GM12878 (cell line): ENCODE data around the gene ZNF723. TPM values are rescaled to one million over a fixed set of nuclear protein-coding genes. Genes with fewer than 3 reads are reported as not detected.

Experiments
- ATAC-seq: fragments of 200-7000 bp; cut with Tn5 transposase; 3 replicates; pipeline ENCODE4 v1.9.1; 2020; ENCODE audit warnings: mild to moderate bottlenecking, moderate library complexity
- BruUV-seq: library from RNA; stranded (reverse); fragments of 400-500 nt; replicated peaks from 2 replicates; lab custom pipeline; 2021; lab: Mats Ljungman, UMichigan
- CTCF ChIA-PET: fragments of 300-600 bp; sonication (Branson Sonifier 250); formaldehyde crosslinking; extraction: SDS; loops from one replicate; lab custom pipeline; 2021; ENCODE audit warnings: inconsistent platforms; lab: Yijun Ruan, JAX
- POLR2A ChIA-PET: fragments of 350-600 bp; formaldehyde crosslinking; extraction: SDS; loops from one replicate; lab custom pipeline; 2021; ENCODE audit warnings: inconsistent platforms; lab: Charles Lee
- RAD21 ChIA-PET: fragments of 300-600 bp; sonication (Branson Sonifier 250); formaldehyde crosslinking; loops from one replicate; lab custom pipeline; 2023; ENCODE audit warnings: antibody characterized with exemption; ENCODE audit not compliant: unreplicated experiment; lab: Charles Lee
- SMC1A ChIA-PET: fragments of 300-600 bp; sonication (Branson Sonifier 250); formaldehyde crosslinking; loops from one replicate; lab custom pipeline; 2023; ENCODE audit not compliant: unreplicated experiment, uncharacterized antibody; lab: Charles Lee
- DNase-seq: peaks from one replicate; pipeline ENCODE4 v3.0.0-alpha.2; 2011; ENCODE audit warnings: low read depth, low spot score
- FAIRE-seq: peaks from 3 replicates; lab custom pipeline; 2011; peaks lifted over from hg19 to GRCh38; lab: Jason Lieb, UNC
- H2AFZ ChIP-seq: 2 replicates; pipeline ENCODE4 v1.6.0; 2011; ENCODE audit warnings: low read depth, low read length, control low read depth; ENCODE audit not compliant: control insufficient read depth
- H3K27ac ChIP-seq: 2 replicates; pipeline ENCODE4 v1.5.1; 2011; ENCODE audit warnings: control low read depth; ENCODE audit not compliant: control insufficient read depth, insufficient read depth
- H3K27me3 ChIP-seq, 2 experiments: replicated peaks in 1 of 2; 2 replicates each; pipeline versions ENCODE4 v1.6.0 to v1.6.1; 2011; ENCODE audit warnings: low read length in 1 of 2; ENCODE audit not compliant: control insufficient read depth in 2 of 2, insufficient read depth in 2 of 2
- H3K36me3 ChIP-seq, 2 experiments: 2 replicates each; pipeline ENCODE4 v1.5.1; 2011; ENCODE audit warnings: low read length in 1 of 2; ENCODE audit not compliant: control insufficient read depth in 2 of 2, insufficient read depth in 2 of 2
- H3K4me1 ChIP-seq: 2 replicates; pipeline ENCODE4 v1.6.1; 2011; ENCODE audit warnings: mild to moderate bottlenecking, low read length, moderate library complexity, mixed read lengths; ENCODE audit not compliant: control insufficient read depth, insufficient read depth
- H3K4me2 ChIP-seq: 2 replicates; pipeline ENCODE4 v1.6.0; 2011; ENCODE audit warnings: control low read depth; ENCODE audit not compliant: control insufficient read depth, insufficient read depth
- H3K4me3 ChIP-seq: fragments of 200-600 bp; sonication (generic); 2 replicates; pipeline ENCODE4 v1.5.1; 2016
- H3K79me2 ChIP-seq: 2 replicates; pipeline ENCODE4 v1.6.0; 2011; ENCODE audit warnings: low read length; ENCODE audit not compliant: control insufficient read depth, insufficient read depth
- H3K9ac ChIP-seq: 2 replicates; pipeline ENCODE4 v1.8.0; 2011; ENCODE audit warnings: low read length, control low read depth, mixed read lengths; ENCODE audit not compliant: control insufficient read depth, insufficient read depth
- H3K9me3 ChIP-seq: replicated peaks from 3 replicates; pipeline ENCODE4 v1.5.1; 2011; ENCODE audit warnings: mild to moderate bottlenecking, low read length; ENCODE audit not compliant: control insufficient read depth, insufficient read depth
- H4K20me1 ChIP-seq: 2 replicates; pipeline ENCODE4 v1.6.0; 2011; ENCODE audit not compliant: control insufficient read depth, insufficient read depth
- ATF7 ChIP-seq: fragments of 450-650 bp; IDR thresholded peaks from 2 replicates; pipeline ENCODE4 v1.6.1; 2016; ENCODE audit warnings: low read depth, mild to moderate bottlenecking
- BHLHE40 ChIP-seq, 2 experiments: fragments of 450-650 bp in 1 of 2; IDR thresholded peaks; 2 replicates each; pipeline ENCODE4 v1.6.1; 2011 to 2017; ENCODE audit warnings: low read depth in 2 of 2, borderline replicate concordance in 1 of 2, improper control_type of control experiment in 1 of 2, low read length in 1 of 2, mild to moderate bottlenecking in 1 of 2
- HDGF ChIP-seq: fragments of 450-650 bp; IDR thresholded peaks from 2 replicates; pipeline ENCODE4 v1.6.1; 2016; ENCODE audit warnings: antibody characterized with exemption
- IRF3 ChIP-seq: fragments of 450-650 bp; IDR thresholded peaks from 2 replicates; pipeline ENCODE4 v1.6.1; 2014; ENCODE audit warnings: mild to moderate bottlenecking
- NFYB ChIP-seq: IDR thresholded peaks from 2 replicates; pipeline ENCODE4 v1.6.1; 2011; ENCODE audit warnings: low read depth, mild to moderate bottlenecking, low read length, improper control_type of control experiment, moderate library complexity; ENCODE audit not compliant: insufficient read depth
- NR2F1 ChIP-seq: fragments of 450-650 bp; conservative IDR thresholded peaks from 2 replicates; pipeline ENCODE4 v1.6.1; 2017; ENCODE audit warnings: mild to moderate bottlenecking
- PKNOX1 ChIP-seq: fragments of 450-650 bp; IDR thresholded peaks from 2 replicates; pipeline ENCODE4 v1.6.1; 2016; ENCODE audit warnings: mild to moderate bottlenecking
- POLR2A ChIP-seq: IDR thresholded peaks from 2 replicates; pipeline ENCODE4 v1.6.1; 2011; ENCODE audit warnings: low read depth, mild to moderate bottlenecking, low read length
- RAD21 ChIP-seq: IDR thresholded peaks from 2 replicates; pipeline ENCODE4 v1.6.1; 2011; ENCODE audit warnings: mild to moderate bottlenecking, low read depth, low read length, moderate library complexity; ENCODE audit not compliant: insufficient read depth
- RBBP5 ChIP-seq: fragments of 200-600 bp; sonication (generic); conservative IDR thresholded peaks from 2 replicates; pipeline ENCODE4 v1.6.1; 2016
- SMC3 ChIP-seq: IDR thresholded peaks from 2 replicates; pipeline ENCODE4 v1.6.1; 2011; ENCODE audit warnings: low read length, improper control_type of control experiment, borderline replicate concordance
- SPI1 ChIP-seq: IDR thresholded peaks from 2 replicates; pipeline ENCODE4 v1.6.1; 2011; ENCODE audit warnings: low read depth, mild to moderate bottlenecking, low read length, moderate library complexity, borderline replicate concordance; ENCODE audit not compliant: insufficient read depth
- SREBF1 ChIP-seq: IDR thresholded peaks from 2 replicates; pipeline ENCODE4 v1.6.1; 2012; ENCODE audit warnings: mild to moderate bottlenecking, low read length
- SUPT20H ChIP-seq: IDR thresholded peaks from 2 replicates; pipeline ENCODE4 v1.6.1; 2011; ENCODE audit warnings: low read depth, mild to moderate bottlenecking, low read length, moderate library complexity, borderline replicate concordance; ENCODE audit not compliant: control insufficient read depth
- TCF7 ChIP-seq: IDR thresholded peaks from 2 replicates; pipeline ENCODE4 v1.6.1; 2014; ENCODE audit warnings: antibody characterized with exemption, borderline replicate concordance
- USF2 ChIP-seq: IDR thresholded peaks from 2 replicates; pipeline ENCODE4 v1.6.1; 2011; ENCODE audit warnings: low read depth, low read length, improper control_type of control experiment, borderline replicate concordance
- YY1 ChIP-seq: IDR thresholded peaks from 2 replicates; pipeline ENCODE4 v1.6.1; 2011; ENCODE audit warnings: low read depth, mild to moderate bottlenecking, low read length
- ZSCAN29 ChIP-seq: fragments of 450-650 bp; IDR thresholded peaks from 2 replicates; pipeline ENCODE4 v1.6.1; 2017; ENCODE audit warnings: mild to moderate bottlenecking, moderate library complexity
- WGBS: methylation state at CpG from one replicate; pipeline ENCODE4 v1.1.6; 2016; ENCODE audit warnings: low lambda C conversion rate; ENCODE audit not compliant: insufficient replicate concordance, insufficient coverage; ENCODE audit errors: missing lambda C conversion rate; 5-methylcytosine and 5-hydroxymethylcytosine counted together
- in situ Hi-C: fragments of 300-500 bp; cut with MboI; formaldehyde crosslinking; loops from 9 replicates; pipeline ENCODE4 v1.14.3; 2018; ENCODE audit warnings: mixed read lengths
- intact Hi-C: fragments of 100-400 bp; cut with micrococcal nuclease; formaldehyde crosslinking; loops from one replicate; pipeline ENCODE4 v1.14.2; 2022; ENCODE audit not compliant: unreplicated experiment
- polyA plus RNA-seq, 11 experiments: library from polyadenylated mRNA; depleted of rRNA in 4 of 11; unstranded in 6 of 11; stranded (reverse) in 5 of 11; fragments of >200 nt; fragmentation: Nextera tagmentation in 4 of 11; fragmentation: Illumina TruSeq in 1 of 11; extraction: Ambion mirVana in 4 of 11; extraction: Trizol in 1 of 11; gene quantifications; 1 replicate in 1 of 11; 2 replicates in 10 of 11; pipeline versions ENCODE4 v1.2.1 to v1.2.3, GENCODE V29; 2011 to 2016; ENCODE audit warnings: inconsistent platforms in 2 of 11, missing spikeins in 2 of 11, low read depth in 1 of 11
- total RNA-seq, 4 experiments: library from RNA; depleted of rRNA in 3 of 4; stranded (reverse); fragments of >200 nt in 3 of 4; fragmentation: Illumina TruSeq in 1 of 4; extraction: Trizol in 1 of 4; gene quantifications; 2 replicates each; pipeline versions ENCODE4 v1.2.1 to v1.2.3, GENCODE V29; 2013 to 2021

The ZNF723 gene
- total and polyA plus RNA-seq, 10 of the 15 experiments (the other 5 are each of a cell fraction or from before 2014, with no cell fraction given): not detected

DNA sequence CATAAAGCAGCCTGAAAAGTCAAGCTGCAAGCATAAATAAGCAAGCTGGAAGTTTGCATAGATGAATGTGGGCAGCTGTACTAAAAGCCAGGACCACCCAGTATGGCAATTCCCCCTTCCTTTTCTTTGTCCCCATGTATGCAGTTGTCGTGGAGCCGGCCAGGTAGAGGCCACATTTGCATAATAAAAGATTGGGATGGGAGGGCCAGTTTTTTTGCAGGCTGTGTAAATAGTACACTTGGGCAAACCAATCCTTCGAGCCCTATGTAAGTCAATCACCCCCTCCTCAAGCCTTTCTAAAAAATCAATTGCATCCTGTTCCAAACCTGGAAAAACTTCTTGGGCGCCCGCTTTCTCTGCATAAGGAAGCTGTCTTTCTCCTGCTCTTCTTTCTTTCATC lies 35.1 kb upstream of the ZNF723 start:
- in situ Hi-C loops (no loop called here), intact Hi-C loops (no loop called here)
- Histone ChIP-seq H3K9me3 (no peaks in the 10 kb centered on the region; the same call in 2 of the 3 replicates), H3K4me2 (no peak overlapping the region), H3K27ac (no peak overlapping the region), H4K20me1 (no peaks in the 10 kb centered on the region), H3K79me2 (no peaks in the 10 kb centered on the region), H3K27me3 (no peaks in the 10 kb centered on the region), H3K4me3 (no peak overlapping the region), H2AFZ (no peak overlapping the region), H3K36me3 (no peaks in the 10 kb centered on the region), H3K4me1 (no peaks in the 10 kb centered on the region), H3K9ac (no peak overlapping the region)
- no TSS peak for BruUV-seq
- no peak for TF ChIP-seq NR2F1
- TF ChIP-seq TCF7: no peak
- no peak for TF ChIP-seq NFYB
- TF ChIP-seq IRF3: no peak
- no peak for TF ChIP-seq YY1
- TF ChIP-seq RBBP5: no peak
- TF ChIP-seq ATF7: no peak
- TF ChIP-seq PKNOX1: no peak
- no peak for TF ChIP-seq SUPT20H
- no peak for TF ChIP-seq USF2
- TF ChIP-seq ZSCAN29: no peak
- no peak for TF ChIP-seq RAD21
- no peak for TF ChIP-seq POLR2A
- no peak for TF ChIP-seq HDGF
- TF ChIP-seq BHLHE40 (IDR thresholded peaks at IDR 0.05; ENCODE audit: borderline replicate concordance in 1 of 2, low read depth in 2 of 2, low read length in 1 of 2): no peak
- no peak for TF ChIP-seq SPI1
- no peak for TF ChIP-seq SREBF1
- TF ChIP-seq SMC3: no peak
- no peak for DNase-seq
- ChIA-PET SMC1A (no interaction called here), POLR2A (no interaction called here), RAD21 (no interaction called here), CTCF (no interaction called here)
- no peak for ATAC-seq
- WGBS: 73% methylated on average over 5 of the region's 5 CpGs
- FAIRE-seq: no peak
